H1 (cell line): ENCODE measurements around the gene USP17L22. TPM values are rescaled to one million over a fixed set of nuclear protein-coding genes. Genes with fewer than 3 reads are reported as not detected.
"Not testable (repeated sequence)": the region's sequence is repeated elsewhere in the genome, so short reads cannot be mapped to it uniquely, and the experiment has no call there.

Experiments
- CTCF ChIA-PET: fragments of 300-600 bp; sonication (Branson Sonifier 250); formaldehyde crosslinking; loops from one replicate; lab custom pipeline; 2021; ENCODE audit not compliant: partially characterized antibody; lab: Charles Lee
- POLR2A ChIA-PET: fragments of 300-600 bp; sonication (Branson Sonifier 250); formaldehyde crosslinking; loops from one replicate; lab custom pipeline; 2021; ENCODE audit warnings: inconsistent platforms; ENCODE audit not compliant: partially characterized antibody; lab: Charles Lee
- DNase-seq, 2 experiments: peaks; one replicate each; pipeline versions ENCODE4 v3.0.0 to v3.0.0-alpha.2; 2010 to 2022; ENCODE audit warnings: low spot score in 2 of 2, low read depth in 1 of 2, mixed read lengths in 1 of 2
- FAIRE-seq: peaks from 2 replicates; lab custom pipeline; 2011; peaks lifted over from hg19 to GRCh38; lab: Jason Lieb, UNC
- H2AFZ ChIP-seq: 2 replicates; pipeline ENCODE4 v1.8.1; 2012; ENCODE audit warnings: low read length, inconsistent platforms
- H2AK5ac ChIP-seq: 2 replicates; pipeline ENCODE4 v1.6.1; 2013; ENCODE audit warnings: low read depth, low read length
- H2BK120ac ChIP-seq: replicated peaks from 2 replicates; pipeline ENCODE3; 2013; ENCODE audit warnings: low read depth, low read length, inconsistent platforms
- H2BK12ac ChIP-seq: 2 replicates; pipeline ENCODE4 v1.6.1; 2013; ENCODE audit warnings: low read depth, low read length
- H2BK15ac ChIP-seq: 2 replicates; pipeline ENCODE4 v1.6.1; 2013; ENCODE audit warnings: low read length
- H2BK20ac ChIP-seq: 2 replicates; pipeline ENCODE4 v1.6.1; 2013; ENCODE audit warnings: low read length
- H2BK5ac ChIP-seq: 2 replicates; pipeline ENCODE4 v1.6.1; 2013; ENCODE audit warnings: low read depth, low read length
- H3K14ac ChIP-seq: 2 replicates; pipeline ENCODE4 v1.6.1; 2013; ENCODE audit warnings: inconsistent platforms; ENCODE audit not compliant: insufficient read length
- H3K18ac ChIP-seq: 2 replicates; pipeline ENCODE4 v1.6.1; 2013; ENCODE audit warnings: low read length; ENCODE audit errors: extremely low read depth
- H3K23ac ChIP-seq: 2 replicates; pipeline ENCODE4 v1.6.1; 2013; ENCODE audit warnings: inconsistent platforms; ENCODE audit not compliant: insufficient read length
- H3K23me2 ChIP-seq: 2 replicates; pipeline ENCODE4 v1.6.1; 2013; ENCODE audit warnings: low read depth, low read length
- H3K27ac ChIP-seq: 2 replicates; pipeline ENCODE4 v1.6.1; 2011; ENCODE audit warnings: low read depth, low read length, inconsistent platforms
- H3K27me3 ChIP-seq, 4 experiments: replicated peaks in 1 of 4; 1 replicate in 1 of 4; 2 replicates in 3 of 4; pipeline versions ENCODE4 v1.6.1 to v1.8.1; 2011 to 2013; ENCODE audit warnings: low read length in 3 of 4, mild to moderate bottlenecking in 3 of 4, inconsistent platforms in 2 of 4, mixed read lengths in 2 of 4, moderate library complexity in 1 of 4; ENCODE audit not compliant: control insufficient read depth in 3 of 4, insufficient read depth in 3 of 4; ENCODE audit errors: extremely low read depth in 1 of 4
- H3K36me3 ChIP-seq, 4 experiments: 2 replicates each; pipeline versions ENCODE4 v1.6.1 to v1.8.1; 2011 to 2013; ENCODE audit warnings: mild to moderate bottlenecking in 4 of 4, low read length in 3 of 4, moderate library complexity in 2 of 4, control low read depth in 1 of 4, inconsistent platforms in 1 of 4; ENCODE audit not compliant: insufficient read depth in 4 of 4, control insufficient read depth in 2 of 4
- H3K4ac ChIP-seq: replicated peaks from 2 replicates; pipeline ENCODE3; 2013; ENCODE audit warnings: low read length, low read depth, mixed read lengths, inconsistent platforms; ENCODE audit not compliant: insufficient read length
- H3K4me1 ChIP-seq, 4 experiments: replicated peaks in 1 of 4; 1 replicate in 1 of 4; 2 replicates in 3 of 4; pipeline versions ENCODE4 v1.6.1 to v1.8.1; 2011 to 2013; ENCODE audit warnings: low read length in 3 of 4, inconsistent platforms in 2 of 4, mixed read lengths in 1 of 4; ENCODE audit not compliant: insufficient read depth in 4 of 4, control insufficient read depth in 3 of 4
- H3K4me2 ChIP-seq, 2 experiments: 2 replicates each; pipeline versions ENCODE4 v1.6.1 to v1.8.1; 2011 to 2013; ENCODE audit warnings: low read depth in 2 of 2, low read length in 2 of 2, control low read depth in 1 of 2, inconsistent platforms in 1 of 2, mild to moderate bottlenecking in 1 of 2; ENCODE audit not compliant: insufficient read depth in 1 of 2
- H3K4me3 ChIP-seq, 4 experiments: fragments of 200-600, 300-600 bp in 1 of 4; sonication (generic), shearing (Covaris generic), sonication (Bioruptor Twin) in 1 of 4; 2 replicates each; pipeline versions ENCODE4 v1.5.1 to v1.8.1; 2011 to 2016; ENCODE audit warnings: low read length in 4 of 4, low read depth in 3 of 4, control low read depth in 2 of 4, inconsistent platforms in 2 of 4, mild to moderate bottlenecking in 2 of 4, mixed read lengths in 1 of 4, moderate library complexity in 1 of 4; ENCODE audit not compliant: insufficient read depth in 2 of 4; ENCODE audit errors: extremely low read depth in 1 of 4
- H3K56ac ChIP-seq: replicated peaks from 2 replicates; pipeline ENCODE3; 2013; ENCODE audit warnings: low read depth, mild to moderate bottlenecking, mixed read lengths, low read length, inconsistent platforms; ENCODE audit not compliant: insufficient read length
- H3K79me1 ChIP-seq: 2 replicates; pipeline ENCODE4 v1.6.1; 2013; ENCODE audit warnings: low read depth, low read length, control low read depth
- H3K79me2 ChIP-seq, 2 experiments: 2 replicates each; pipeline versions ENCODE4 v1.6.1 to v1.8.1; 2012 to 2013; ENCODE audit warnings: low read length in 2 of 2, mild to moderate bottlenecking in 2 of 2, inconsistent platforms in 1 of 2; ENCODE audit not compliant: insufficient read depth in 2 of 2, control insufficient read depth in 1 of 2
- H3K9ac ChIP-seq, 4 experiments: replicated peaks in 1 of 4; 1 replicate in 1 of 4; 2 replicates in 3 of 4; pipeline versions ENCODE4 v1.6.1 to v1.8.1; 2011 to 2013; ENCODE audit warnings: low read depth in 3 of 4, low read length in 3 of 4, control low read depth in 2 of 4, mild to moderate bottlenecking in 2 of 4, moderate library complexity in 2 of 4, inconsistent platforms in 1 of 4; ENCODE audit errors: extremely low read depth in 1 of 4
- H3K9me3 ChIP-seq, 2 experiments: 2 replicates each; pipeline versions ENCODE4 v1.6.1 to v1.8.1; 2012 to 2013; ENCODE audit warnings: mild to moderate bottlenecking in 2 of 2, moderate library complexity in 2 of 2, control low read depth in 1 of 2, inconsistent platforms in 1 of 2, low read depth in 1 of 2, low read length in 1 of 2, mixed read lengths in 1 of 2; ENCODE audit not compliant: insufficient read depth in 2 of 2
- H4K20me1 ChIP-seq, 2 experiments: replicated peaks in 1 of 2; 2 replicates each; pipeline versions ENCODE3 to v1.8.1; 2011 to 2013; ENCODE audit warnings: inconsistent platforms in 2 of 2, low read length in 2 of 2, mild to moderate bottlenecking in 1 of 2; ENCODE audit not compliant: insufficient read depth in 2 of 2, control insufficient read depth in 1 of 2
- H4K5ac ChIP-seq: 2 replicates; pipeline ENCODE4 v1.6.1; 2013; ENCODE audit warnings: low read length, low read depth, mixed read lengths, inconsistent platforms; ENCODE audit not compliant: insufficient read length
- H4K8ac ChIP-seq: 2 replicates; pipeline ENCODE4 v1.8.0; 2013; ENCODE audit warnings: mild to moderate bottlenecking, moderate library complexity, low read length, inconsistent platforms; ENCODE audit not compliant: insufficient read depth; ENCODE audit errors: extremely low read depth
- H4K91ac ChIP-seq: replicated peaks from 2 replicates; pipeline ENCODE3; 2013; ENCODE audit warnings: low read length, mixed read lengths, inconsistent platforms; ENCODE audit not compliant: insufficient read length
- WGBS, 2 experiments: shearing (Covaris generic) in 1 of 2; methylation state at CpG; one replicate each; pipeline versions ENCODE4 v1.1.6 to v1.1.7; 2013 to 2015; ENCODE audit warnings: low lambda C conversion rate in 2 of 2, mixed read lengths in 2 of 2, inconsistent platforms in 1 of 2, low coverage in 1 of 2, missing lambda C conversion rate in 1 of 2; ENCODE audit not compliant: insufficient replicate concordance in 2 of 2, insufficient coverage in 1 of 2, insufficient read length in 1 of 2; ENCODE audit errors: extremely low coverage in 1 of 2, missing lambda C conversion rate in 1 of 2; 5-methylcytosine and 5-hydroxymethylcytosine counted together
- long read RNA-seq, 2 experiments: library from RNA in 1 of 2; library from capped mRNA in 1 of 2; stranded (forward); transcript quantifications; one replicate each; pipeline ENCODE4 v2.0.0, GENCODE V29; 2021; ENCODE audit warnings: inconsistent platforms in 1 of 2
- polyA minus RNA-seq, 3 experiments: library from RNA; depleted of rRNA, polyadenylated mRNA; stranded (reverse); fragments of >200 nt; gene quantifications; 1 replicate in 2 of 3; 2 replicates in 1 of 3; pipeline ENCODE4 v1.2.3, GENCODE V29; 2011
- polyA plus RNA-seq, 7 experiments: library from polyadenylated mRNA; depleted of rRNA in 3 of 7; stranded (reverse) in 5 of 7; unstranded in 2 of 7; fragments of >200 nt in 5 of 7; fragments of 200-250 nt in 2 of 7; gene quantifications; 1 replicate in 5 of 7; 2 replicates in 1 of 7; 4 replicates in 1 of 7; pipeline versions ENCODE4 v1.2.1 to v1.2.3, GENCODE V29; 2011 to 2013; ENCODE audit warnings: missing spikeins in 2 of 7, mixed read lengths in 2 of 7
- total RNA-seq: library from RNA; stranded (reverse); fragmentation: NEBNext Ultra II Directional; extraction: Animal tissue kit (Norgen Biotek cat#: 25700); gene quantifications from 2 replicates; pipeline ENCODE4 v1.2.1, GENCODE V29; 2021

Gene USP17L22
- total RNA-seq (not detected in 2 replicates), polyA plus RNA-seq (2011; rRNA removed) (not detected in 2 replicates), polyA minus RNA-seq (2011; rRNA and poly(A)+ RNA removed) (not detected in 2 replicates)
- not detected for polyA plus RNA-seq (2011; cell fraction: cytosol; rRNA removed)
- polyA plus RNA-seq (2011; cell fraction: nucleus; rRNA removed) = not detected
- polyA plus RNA-seq (2012, experiment 1 of 2) = not detected in 4 replicates
- not detected for polyA plus RNA-seq (2012, experiment 2 of 2)
- not detected for polyA plus RNA-seq (2013, experiment 1 of 2)
- not detected for polyA plus RNA-seq (2013, experiment 2 of 2)
- not detected for polyA minus RNA-seq (2011; cell fraction: cytosol; rRNA and poly(A)+ RNA removed)
- not detected for polyA minus RNA-seq (2011; cell fraction: nucleus; rRNA and poly(A)+ RNA removed)
- long read RNA-seq, experiment 1 = 0 reads
- long read RNA-seq, experiment 2 = 0 reads

GRCh38 chr4:9267319-9267718 is at the start of gene USP17L22:
TSS of gene USP17L22 (plus strand) at chr4:9267619. CDS start at chr4:9267619, 0 bp downstream.
- H2BK20ac ChIP-seq, H2BK5ac ChIP-seq, H3K18ac ChIP-seq, H3K27ac ChIP-seq, H2AK5ac ChIP-seq, H3K14ac ChIP-seq, H2BK12ac ChIP-seq, H3K56ac ChIP-seq, POLR2A ChIA-PET, H4K5ac ChIP-seq, H3K4me2 ChIP-seq, H4K20me1 ChIP-seq, H3K36me3 ChIP-seq, H4K8ac ChIP-seq, FAIRE-seq, H3K27me3 ChIP-seq, H3K4me1 ChIP-seq, H3K23ac ChIP-seq, H2AFZ ChIP-seq, H3K9ac ChIP-seq, DNase-seq, H3K23me2 ChIP-seq, H4K91ac ChIP-seq, H3K79me1 ChIP-seq, H2BK15ac ChIP-seq, H3K4me3 ChIP-seq, H3K79me2 ChIP-seq, H3K9me3 ChIP-seq, H2BK120ac ChIP-seq, CTCF ChIA-PET, H3K4ac ChIP-seq: not testable (repeated sequence)
- WGBS, 2 experiments = no CpG with 5 or more reads among the region's 15 CpGs

- CTCF ChIA-PET, POLR2A ChIA-PET: not testable (repeated sequence)
- WGBS, 2 experiments = no CpG with 5 or more reads among the region's 13 CpGs
These were observed 47.6 kb upstream of the USP17L22 start, which contains the start of gene USP17L12 for GRCh38 chr4:9219852-9220251. TSS of gene USP17L12 (plus strand) at chr4:9220152. CDS start at chr4:9220152, 0 bp downstream.

More at GRCh38 chr4:9219852-9220251, 47.6 kb upstream of the USP17L22 start, which contains the start of gene USP17L12:
- not testable (repeated sequence) for H2BK20ac ChIP-seq, H3K23ac ChIP-seq, H2BK5ac ChIP-seq, H3K4ac ChIP-seq, FAIRE-seq, H4K8ac ChIP-seq, H2BK15ac ChIP-seq, H3K4me1 ChIP-seq, H2AK5ac ChIP-seq, H3K18ac ChIP-seq, H3K79me2 ChIP-seq, H3K23me2 ChIP-seq, H2BK120ac ChIP-seq, DNase-seq, H3K27me3 ChIP-seq, H4K5ac ChIP-seq, H3K4me3 ChIP-seq, H3K14ac ChIP-seq, H3K79me1 ChIP-seq, H3K56ac ChIP-seq, H3K36me3 ChIP-seq, H2BK12ac ChIP-seq, H3K9me3 ChIP-seq, H4K91ac ChIP-seq, H3K9ac ChIP-seq, H2AFZ ChIP-seq, H3K27ac ChIP-seq, H3K4me2 ChIP-seq, H4K20me1 ChIP-seq
